ENCODE measurements around the gene PCYT1A.

DNA sequence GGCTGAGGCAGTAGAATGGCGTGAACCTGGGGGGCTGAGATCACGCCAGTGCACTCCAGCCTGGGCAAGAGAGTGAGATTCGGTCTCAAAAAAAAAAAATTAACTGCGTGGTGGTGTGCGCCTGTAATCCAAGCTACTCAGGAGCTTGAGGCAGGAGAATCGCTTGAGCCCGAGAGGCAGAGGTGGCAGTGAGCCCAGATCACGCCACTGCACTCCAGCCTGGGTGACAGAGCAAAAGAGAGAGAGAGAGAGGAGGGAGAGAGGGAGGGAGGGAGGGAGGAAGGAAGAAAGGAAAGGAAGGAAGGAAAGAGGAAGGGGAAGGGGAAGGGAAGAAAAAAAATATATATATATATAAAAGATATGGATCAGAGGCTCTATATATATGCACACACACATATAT, 44.6 kb upstream of the PCYT1A start:
- TF ChIP-seq, protein P1, sequence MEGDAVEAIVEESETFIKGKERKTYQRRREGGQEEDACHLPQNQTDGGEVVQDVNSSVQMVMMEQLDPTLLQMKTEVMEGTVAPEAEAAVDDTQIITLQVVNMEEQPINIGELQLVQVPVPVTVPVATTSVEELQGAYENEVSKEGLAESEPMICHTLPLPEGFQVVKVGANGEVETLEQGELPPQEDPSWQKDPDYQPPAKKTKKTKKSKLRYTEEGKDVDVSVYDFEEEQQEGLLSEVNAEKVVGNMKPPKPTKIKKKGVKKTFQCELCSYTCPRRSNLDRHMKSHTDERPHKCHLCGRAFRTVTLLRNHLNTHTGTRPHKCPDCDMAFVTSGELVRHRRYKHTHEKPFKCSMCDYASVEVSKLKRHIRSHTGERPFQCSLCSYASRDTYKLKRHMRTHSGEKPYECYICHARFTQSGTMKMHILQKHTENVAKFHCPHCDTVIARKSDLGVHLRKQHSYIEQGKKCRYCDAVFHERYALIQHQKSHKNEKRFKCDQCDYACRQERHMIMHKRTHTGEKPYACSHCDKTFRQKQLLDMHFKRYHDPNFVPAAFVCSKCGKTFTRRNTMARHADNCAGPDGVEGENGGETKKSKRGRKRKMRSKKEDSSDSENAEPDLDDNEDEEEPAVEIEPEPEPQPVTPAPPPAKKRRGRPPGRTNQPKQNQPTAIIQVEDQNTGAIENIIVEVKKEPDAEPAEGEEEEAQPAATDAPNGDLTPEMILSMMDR (IDR thresholded peaks at IDR 0.05 in 4 of 5, conservative IDR thresholded peaks at IDR 0.05 in 1 of 5) = no peak
- no peak for TF ChIP-seq POLR2A (IDR thresholded peaks at IDR 0.05)
